Middle frontal gyrus (tissue), 1 donor: ENCODE measurements around the gene MRPL19.

ENCODE experiments used
- DNase-seq: peaks from one replicate; pipeline ENCODE4 v3.0.0-alpha.2; 2015; ENCODE audit warnings: low spot score; ENCODE audit errors: extremely low spot score

The MRPL19 gene

DNA sequence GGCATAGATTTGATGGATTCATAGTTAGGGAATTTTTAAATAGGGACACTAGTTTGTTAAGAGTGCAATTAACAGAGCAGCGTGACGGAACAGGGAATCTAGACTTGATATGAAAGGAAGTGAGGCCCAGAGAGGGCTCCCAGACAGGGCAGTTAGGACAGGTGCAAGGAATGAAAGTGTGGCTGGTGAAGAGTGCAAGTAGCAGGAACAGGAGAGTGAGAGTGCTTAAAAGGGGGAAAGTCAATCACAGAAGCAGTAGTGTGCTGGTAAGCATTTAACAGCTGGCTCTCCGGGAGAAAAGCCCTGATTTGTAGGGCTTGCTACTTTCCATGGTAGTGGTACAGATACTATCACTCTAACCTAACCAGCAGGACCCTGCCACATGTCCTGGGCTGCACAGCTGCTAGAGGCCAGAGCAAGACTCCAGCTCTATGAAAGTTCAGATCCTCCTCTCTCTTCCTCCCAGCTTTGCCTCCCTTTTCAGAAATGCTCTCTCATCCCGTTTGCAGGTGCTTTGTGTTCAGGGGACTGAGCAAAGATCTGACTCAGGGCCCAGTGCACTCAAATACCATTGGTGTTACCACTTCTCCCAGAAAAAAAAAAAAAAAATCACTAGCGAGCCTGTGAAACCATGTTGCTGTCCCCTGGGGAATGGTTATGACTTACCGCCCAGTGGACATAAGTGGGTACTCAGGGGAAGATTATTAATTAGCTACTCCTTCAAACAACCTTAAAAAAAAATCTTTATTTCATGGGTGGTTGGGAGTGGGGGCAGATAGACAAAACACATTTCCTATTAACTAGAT is 82.2 kb downstream of the MRPL19 start:
- no peak for DNase-seq

GRCh38 chr2:75729861-75730260 is 83.3 kb downstream of the MRPL19 start:
- DNase-seq: peak; percentile 20

DNA sequence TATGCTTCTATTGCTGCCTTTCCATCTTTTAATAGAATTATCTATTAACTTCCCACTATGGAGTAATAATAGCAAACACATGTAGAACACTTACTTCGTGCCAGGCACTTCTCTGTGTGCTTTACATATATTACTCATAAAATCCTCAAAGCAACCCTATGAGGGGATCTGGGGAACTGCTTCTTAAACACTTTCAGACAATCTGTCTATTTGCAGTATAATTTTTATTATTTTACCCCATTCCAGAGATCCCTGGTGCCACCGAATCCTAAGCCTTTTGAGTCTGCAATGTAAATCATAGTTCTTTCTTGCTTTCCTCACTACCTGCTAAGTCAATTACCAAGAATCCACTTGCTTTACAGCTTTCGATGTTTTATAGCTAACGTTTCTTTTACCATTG is 89.7 kb downstream of the MRPL19 start:
- no peak for DNase-seq

GRCh38 chr2:75737961-75738360 is 91.4 kb downstream of the MRPL19 start:
- DNase-seq: no peak
